Activated T-cell treated with anti-CD3 and anti-CD28 coated beads for 1 hour (primary cell): Measurements from ENCODE around the gene KCNJ4.

Experiments used
- DNase-seq: peaks from one replicate; pipeline ENCODE4 v3.0.0-alpha.2; 2020; ENCODE audit warnings: low read depth

The KCNJ4 gene

DNA sequence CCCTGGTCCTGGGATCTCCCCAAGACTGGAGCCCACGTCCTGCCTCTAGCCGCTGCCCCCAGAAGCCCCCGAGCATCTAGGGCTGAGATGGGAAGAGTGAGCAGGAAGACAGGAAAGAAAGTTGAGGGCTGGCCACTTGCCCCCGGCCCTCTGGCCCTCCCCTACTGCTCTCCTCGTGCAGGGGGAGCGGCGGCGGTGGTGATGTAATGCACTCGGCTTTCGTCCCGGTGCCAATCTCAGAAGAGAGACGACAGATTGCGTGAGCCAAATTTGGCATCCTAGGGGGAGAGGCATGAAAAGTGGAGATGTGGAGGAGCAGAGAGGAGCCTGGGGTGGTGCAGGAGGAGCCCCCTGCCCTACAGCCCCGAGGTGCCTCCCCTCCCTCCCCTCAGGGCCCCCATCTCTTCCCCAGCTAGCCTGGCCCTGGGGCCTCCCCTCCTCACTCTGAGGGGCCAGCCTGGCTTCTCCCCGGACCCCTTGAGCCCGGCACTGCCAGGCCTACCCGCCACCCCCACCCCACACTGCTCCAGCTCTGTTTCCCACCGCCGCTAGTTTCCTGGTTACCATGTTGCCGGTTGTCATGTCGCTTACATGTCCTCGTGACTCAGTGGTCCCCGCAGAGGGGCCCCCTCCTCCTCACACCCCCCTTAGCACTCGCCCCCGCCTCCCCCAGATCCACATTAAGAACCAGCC, 2.5 kb downstream of the KCNJ4 start:
- no peak for DNase-seq

DNA sequence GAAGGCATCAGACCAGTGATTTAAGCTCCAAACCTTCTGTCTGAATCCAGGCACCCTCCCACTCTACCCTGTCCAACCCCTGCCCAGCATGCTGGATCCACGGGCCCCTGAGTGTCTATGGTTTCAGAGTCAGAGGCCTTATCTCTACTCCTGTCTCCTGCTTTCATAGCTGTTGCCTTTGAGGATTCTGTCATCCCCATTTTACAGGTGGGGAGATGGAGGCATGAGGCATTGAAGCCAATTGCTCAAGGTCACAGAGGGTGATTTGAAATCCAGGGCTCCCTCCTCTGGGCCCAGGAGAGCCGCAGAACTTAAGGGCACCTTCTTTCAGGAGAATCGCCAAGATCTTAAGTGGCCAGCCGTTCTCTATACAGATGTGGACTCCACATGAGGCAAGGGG, 3.1 kb downstream of the KCNJ4 start:
- no peak for DNase-seq

DNA sequence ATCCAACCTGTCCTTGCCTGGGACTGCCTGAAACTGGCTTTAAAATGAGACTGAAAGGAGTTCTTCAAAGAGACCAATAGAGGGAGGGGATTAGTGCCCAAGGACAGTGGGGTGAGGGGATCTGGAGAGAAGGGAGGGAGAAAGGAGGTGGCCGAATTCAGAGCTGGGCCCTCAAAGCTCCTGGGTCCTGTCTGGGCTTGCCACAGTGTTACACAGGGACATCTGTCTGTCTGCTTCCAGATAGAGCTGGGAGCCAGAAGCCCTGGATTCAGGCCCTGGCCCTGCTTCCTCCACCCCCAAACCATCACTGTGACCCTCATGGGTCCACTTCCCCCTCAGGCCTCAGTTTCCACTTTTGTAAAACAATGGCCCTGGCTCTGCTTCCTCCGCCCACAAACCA, 3.6 kb downstream of the KCNJ4 start:
- DNase-seq = no peak

DNA sequence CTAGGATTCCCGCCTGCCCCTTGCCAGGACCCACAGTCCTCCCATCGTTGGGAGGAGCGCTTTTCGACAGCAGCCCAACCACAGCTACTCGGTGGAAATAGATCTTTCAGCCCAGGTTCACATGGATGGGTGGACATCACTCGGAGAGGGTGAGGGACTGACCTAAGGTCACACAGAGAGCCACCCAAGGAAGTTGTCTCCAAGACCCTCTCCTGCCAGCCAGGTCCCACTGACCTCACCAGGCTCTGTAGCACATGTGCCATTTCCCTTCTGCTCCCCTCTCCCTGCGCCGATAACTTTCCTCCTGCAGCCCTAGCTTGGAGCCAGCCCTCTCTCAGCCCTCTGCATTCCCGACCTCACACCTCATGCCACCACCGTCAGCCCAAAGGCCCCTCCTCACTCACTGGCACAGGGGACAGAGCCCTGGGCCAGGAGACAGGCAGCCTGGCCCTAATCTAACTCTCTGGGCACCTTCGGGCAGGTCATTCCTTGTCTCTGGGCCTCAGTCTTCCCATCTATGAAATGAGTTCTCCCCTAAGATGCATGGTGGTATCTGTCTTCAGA, 4.7 kb downstream of the KCNJ4 start:
- DNase-seq = no peak

DNA sequence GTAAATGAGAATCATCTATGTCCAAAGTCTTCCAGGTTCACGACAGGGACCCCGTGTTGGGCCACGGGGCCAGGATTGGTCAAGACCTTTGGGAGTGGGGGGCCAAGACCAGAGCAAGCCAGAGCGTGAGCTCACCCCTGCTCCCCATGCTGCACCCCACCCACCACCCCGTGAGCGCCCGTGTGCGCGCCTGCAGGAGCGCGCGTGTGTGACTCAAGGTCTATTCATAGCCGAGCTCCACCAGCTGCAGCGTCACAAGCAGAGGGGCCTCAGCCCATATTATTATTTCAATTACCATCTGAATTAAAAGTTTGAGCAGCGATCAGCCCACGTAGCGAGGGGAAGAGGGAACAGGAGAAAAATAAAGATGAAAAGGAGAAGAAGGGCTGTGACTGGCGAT, 5.2 kb downstream of the KCNJ4 start:
- no peak for DNase-seq

DNA sequence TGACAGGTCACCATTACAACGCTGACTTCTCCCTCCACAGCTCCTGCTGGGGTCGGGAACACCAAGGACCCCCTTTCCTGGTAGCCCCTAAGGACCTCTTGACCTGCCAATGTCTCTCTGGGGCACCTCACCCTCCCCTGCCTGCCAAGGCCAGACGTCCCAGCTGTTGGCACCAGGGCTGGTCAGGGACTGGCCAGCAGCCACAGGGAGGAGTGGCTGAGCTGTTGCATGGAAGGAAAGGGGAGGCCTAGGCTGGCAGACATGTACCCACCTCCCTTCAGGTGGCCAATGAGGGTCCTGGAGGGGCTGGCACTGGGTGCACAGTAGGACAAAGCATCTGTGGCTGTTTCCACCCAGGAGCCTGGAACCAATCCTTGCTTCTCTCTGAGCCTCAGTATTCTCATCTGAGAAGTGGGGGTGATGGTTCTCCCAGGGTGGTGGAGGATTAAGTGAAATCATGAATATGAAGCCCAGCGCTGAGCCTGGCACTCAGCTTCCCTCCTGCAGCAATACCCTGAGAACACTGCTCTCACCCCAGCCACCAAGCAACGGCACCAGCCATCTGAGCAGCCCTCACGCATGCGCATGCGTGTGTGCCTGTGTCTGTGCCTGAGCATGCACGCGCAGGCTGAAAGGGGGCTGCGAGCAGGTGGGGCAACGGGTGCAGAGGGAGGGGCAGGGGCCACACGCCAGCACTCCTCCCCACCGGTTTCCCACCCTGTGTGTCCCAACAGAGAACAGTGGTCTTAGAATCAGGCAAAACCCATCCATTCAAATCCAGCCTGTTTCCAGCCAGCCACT, 5.9 kb downstream of the KCNJ4 start:
- DNase-seq = no peak

DNA sequence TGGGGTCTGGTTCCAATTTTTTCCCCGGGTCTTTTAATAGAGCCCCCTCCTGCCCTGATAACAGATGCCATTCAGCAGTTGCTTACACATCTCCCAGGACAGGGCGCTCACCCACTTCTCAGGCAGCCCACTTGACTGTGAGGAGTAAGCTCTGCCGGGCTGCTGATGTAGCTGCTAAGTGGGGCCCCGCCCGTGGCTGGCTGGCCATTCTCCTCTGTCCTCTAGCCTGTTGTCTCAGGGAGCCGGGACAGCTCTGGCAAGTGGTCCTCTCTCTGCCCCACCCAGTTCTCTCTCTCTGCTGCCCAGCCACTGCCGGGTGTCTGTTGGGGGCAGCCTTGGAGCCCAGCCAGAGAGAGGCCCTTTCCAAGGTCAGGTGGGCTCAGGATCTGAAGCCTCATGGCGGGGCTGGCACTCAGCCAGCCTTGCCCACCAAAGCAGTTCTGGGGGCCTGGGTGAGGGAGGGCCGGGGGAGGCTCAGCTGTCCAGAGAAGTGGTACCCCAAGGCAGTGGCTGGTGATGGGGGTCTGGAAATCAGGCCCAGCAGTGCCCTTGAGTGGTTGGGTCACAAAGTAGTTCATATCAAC, 8.9 kb downstream of the KCNJ4 start:
- no peak for DNase-seq

DNA sequence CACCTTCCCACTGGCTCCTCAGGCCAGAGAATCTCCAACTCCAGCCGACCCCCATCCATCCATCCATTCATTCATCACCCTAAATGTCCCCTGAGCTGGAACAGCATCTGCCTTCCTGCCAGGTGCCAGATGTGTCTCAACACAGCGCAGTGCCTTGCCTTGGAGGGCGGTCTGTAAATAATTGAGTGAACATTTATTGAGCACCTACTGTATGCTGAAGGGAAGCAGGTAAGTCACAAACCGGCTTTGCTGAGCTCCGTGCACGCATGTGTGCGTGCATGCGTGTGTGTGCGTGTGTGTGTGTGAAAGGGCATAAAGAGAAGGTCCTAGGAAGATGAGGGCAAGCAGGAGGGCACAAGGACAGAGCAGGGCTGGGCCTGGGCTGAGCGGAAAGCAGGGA, 10.2 kb downstream of the KCNJ4 start:
- DNase-seq = no peak

DNA sequence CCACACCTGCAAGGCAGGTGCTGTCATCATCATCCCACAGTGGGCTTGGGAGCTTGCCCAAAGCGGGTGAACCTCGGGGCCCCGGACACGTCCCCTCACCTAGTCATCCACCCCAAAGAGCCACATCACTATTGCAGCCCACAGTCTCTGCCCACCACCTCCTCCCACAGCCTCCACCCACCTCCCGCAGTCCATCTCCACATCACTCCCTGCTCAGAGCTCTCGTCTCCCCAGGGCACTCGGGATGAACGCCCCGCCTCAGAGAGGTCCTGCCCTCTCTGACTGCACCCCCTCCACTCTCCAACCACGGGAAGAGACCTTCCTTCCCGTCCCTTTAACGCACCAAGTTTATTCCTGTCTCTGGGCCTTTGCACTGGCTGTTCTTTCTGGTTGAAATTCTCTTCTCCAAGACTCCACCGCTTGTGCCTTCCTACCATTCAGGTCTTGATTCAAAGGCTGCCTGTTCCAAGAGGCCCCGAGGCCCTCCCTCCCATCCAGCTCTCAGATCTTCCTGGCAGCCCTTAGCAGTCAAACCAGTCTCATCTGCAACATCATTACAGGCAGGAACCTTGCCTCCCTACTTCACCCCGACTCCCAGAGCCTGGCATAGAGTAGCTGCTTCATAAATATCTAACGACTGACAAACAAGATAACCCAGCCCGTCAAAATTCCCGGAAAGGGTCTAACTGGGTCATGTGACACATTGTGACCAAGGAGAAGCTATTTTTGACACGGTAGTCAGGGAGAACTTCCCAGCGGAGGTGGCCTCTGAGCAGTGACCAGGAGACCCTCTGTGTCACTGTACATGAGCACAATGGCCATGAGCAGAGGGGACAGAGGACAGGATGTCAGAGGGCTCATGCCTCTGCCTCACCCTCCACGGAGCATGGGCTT, 11.1 kb downstream of the KCNJ4 start:
- DNase-seq = no peak

DNA sequence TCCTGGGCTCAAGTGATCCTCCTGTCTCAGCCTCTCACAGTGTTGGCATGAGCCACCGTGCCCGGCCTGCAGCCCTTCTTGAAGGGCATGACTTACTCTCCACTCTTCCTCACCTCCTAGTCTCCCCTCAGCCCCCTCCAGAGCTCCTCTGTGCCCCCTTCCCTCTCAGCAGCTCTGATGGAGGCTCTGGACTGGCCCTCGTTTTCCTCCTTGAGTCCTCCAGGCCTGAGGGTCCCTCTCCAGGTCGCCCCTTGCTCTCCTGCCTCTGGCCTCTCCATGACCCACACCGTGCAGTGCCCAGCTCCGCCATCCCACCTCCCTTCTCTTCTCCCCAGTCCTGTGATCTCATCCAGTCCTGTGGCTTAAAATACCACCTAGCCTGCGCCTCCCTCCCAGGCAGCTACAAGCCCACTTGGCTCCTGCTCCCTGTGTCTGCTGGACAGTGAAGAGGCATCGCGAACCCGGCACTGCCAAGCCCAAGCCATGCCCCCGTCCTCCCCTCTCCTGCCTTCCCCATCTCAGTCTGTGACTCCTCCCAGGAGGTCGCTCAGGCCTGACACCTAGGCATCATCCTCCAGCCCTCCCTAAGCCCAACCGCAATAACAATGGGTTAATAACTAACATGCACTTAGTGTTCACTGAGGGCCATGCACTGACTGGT, 11.9 kb downstream of the KCNJ4 start:
- no peak for DNase-seq

DNA sequence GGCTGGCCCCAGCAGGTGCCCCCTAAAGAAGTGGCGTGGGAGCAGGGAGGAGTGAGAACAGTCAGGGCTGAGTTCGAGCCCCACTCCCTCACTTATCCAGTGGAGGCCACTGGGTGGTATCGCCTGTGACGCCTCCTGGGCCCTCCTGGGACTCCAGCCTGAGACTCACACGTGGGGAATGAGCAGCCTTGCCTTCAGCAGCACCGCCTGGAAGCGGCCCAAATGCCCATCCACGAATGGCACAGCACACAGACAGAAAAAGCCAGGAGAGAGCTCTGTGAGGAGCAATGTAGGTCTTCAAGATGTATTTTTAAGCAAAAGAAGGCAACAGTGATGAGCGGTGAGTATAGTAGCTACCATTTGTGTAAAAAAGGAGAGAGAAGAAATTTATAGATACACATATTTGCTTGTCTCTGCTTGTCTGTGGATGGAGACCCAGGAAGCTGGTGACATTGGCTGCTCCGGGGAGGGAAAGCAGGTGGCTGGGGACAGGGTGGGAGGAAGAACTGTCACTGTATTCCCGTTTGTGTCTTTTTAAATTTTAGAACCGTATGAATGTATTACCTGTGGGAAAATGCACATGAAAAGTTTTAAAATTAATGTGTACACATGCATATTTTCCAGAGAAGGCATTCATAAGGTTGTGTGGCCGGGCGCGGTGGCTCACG, 13.2 kb downstream of the KCNJ4 start:
- no peak for DNase-seq

DNA sequence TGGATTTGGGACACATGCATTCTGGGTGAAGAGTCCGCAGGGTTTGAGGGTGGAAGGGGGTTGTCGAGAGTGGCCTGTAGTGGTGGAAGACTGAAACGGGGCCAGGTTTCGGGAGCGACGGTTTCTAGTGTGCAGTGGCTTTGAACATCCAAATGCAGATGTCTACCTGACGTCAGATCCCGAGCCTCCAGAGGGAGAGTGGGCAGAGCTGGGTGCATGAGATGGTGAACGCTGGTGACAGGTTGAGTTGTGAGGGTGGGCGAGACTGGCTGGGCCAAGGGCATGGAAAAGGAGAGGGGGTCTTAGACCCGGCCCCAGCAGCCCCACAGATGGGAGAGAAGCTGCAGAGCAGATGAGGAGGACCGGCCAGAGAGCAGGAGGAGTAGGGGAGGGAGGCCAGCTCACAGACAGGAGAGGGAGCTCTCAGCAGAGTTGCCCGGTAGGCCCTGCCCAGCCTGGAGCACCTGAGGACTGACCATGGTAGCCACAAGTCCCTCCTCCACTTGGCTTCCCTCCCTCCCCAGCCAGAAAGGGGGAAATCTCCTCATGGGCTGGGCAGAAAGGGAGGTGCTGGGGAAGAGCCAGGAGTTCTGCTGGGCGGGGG, 14.2 kb downstream of the KCNJ4 start:
- DNase-seq = no peak

DNA sequence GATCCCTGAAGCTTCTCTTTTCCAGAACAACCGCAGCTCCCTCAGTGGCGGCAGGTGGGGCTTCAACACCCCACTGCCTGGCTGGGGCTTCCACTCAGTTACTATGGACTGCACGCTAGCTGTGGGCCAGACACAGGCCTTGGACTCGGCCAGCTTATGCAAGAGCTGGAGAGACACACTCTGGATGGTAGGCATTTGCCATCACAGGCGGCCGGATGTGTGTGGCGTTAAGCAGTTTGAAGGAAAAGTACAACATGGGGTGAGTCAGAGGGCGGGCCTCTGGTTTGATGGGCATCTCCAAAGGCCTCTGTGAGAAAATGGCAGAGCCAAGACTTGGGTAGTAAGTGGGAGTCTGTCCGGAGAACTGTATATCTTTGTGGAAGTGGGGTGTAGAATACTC, 17.6 kb downstream of the KCNJ4 start:
- no peak for DNase-seq

DNA sequence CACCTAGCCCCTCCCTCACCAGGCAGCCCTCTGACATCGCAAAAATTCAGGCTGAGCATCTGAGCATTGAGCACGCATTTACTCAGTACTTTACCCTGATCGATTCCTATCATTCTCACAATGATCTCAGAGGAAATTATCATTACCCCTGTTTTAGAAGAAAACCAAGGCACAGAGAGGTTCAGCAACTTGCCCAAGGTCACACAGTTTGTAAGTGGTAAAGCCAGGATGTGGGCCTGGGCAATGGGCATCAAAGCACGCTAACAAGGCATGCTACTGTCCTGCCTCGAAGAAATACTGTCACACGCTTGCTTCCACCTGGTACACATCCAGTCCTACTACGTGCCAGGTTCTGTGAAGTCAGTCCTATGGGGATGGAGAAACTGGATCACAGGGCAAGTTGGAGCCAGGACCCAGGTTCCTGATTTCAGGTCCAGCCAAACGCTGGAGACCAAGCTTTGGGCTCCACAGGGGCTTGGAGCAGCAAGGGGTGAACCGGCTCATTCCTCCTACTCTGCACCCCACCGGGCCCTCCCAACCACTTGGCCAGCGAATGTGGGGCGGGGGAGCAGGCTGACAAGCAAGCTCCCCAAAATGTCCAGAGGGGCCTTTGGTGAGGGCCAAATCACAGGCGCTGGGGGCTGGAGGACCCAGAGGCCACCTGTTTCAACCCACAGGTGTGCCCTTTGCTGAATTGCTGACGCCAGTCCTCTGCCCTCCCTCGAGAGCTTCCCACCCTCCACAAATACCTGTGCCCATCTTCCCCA, 18.2 kb downstream of the KCNJ4 start:
- DNase-seq = no peak

DNA sequence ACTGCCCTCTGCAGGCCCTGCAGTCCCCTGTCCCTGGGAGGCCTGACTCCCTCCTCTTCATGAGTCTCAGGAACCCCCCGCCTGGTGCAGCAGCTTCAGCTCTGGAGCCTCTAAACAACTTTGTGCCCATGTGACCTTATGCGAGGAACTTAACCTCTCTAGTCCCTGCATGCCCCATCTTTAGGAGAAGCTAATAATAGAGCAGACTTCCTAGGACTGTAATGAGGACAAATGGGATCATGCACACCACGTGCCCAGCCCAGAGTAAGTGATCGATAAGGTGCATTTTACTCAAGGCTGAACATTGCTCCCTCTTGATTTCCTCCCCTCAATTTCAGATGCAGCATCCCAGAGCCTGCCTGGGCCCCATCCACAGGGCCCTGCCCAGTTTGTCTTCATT, 19.0 kb downstream of the KCNJ4 start:
- no peak for DNase-seq

DNA sequence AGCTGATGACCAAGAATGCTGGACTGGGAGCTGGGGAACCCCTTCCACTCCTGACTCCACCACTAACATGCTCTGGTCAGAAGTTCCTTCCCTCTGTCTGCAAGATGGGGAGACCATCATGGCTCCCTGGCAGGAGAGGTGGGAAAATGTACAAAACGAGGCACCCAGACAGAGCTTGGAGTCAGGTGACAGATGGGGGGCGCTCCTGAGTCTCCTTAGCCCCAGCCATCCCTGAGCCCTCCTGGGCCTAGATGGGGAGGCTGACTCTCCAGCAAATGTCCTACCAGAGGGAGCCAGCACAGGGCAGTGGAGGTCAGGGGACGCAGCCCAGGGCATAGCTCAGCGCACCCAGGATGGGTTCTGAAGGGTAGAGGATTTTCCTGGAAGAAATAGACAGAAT, 20.0 kb downstream of the KCNJ4 start:
- DNase-seq = no peak

DNA sequence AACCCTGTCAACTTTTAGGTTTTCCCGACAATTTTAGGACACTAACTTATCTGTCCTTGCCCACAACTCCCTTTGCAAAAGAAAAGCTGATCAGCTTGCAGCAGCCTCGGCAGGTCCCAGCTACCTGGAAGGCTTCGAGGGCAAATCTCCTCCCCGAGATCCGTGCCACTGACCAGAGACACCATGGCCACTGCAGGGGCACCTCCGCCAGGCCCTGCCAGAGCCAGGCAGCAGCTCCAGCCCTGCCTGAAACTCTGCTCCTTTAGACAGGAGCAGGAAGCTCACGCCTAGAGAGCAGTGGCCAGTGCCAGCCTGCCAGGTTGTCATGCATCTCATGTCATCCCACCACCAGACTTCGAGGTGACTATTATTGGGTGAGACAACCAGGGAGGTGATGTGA, 21.1 kb downstream of the KCNJ4 start:
- DNase-seq = no peak

DNA sequence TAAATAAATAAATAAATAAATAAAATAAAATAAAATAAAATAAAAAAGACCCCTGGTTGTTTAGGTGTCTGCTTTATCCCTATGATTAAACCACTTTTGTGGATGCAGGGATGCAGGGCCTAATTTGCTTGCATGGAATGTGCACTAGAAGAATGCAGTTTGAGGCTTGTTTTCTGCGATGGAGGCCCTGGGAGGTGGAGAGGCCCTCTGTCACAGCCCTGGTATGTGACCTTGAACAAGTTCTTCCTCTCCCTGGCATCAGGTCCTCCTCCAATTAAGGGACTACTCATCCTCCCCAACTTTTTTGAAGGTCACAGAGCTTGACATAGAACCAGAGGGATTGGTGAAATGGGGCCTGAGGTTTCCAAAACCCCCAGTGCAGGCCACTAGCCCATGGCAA, 22.7 kb downstream of the KCNJ4 start:
- no peak for DNase-seq

DNA sequence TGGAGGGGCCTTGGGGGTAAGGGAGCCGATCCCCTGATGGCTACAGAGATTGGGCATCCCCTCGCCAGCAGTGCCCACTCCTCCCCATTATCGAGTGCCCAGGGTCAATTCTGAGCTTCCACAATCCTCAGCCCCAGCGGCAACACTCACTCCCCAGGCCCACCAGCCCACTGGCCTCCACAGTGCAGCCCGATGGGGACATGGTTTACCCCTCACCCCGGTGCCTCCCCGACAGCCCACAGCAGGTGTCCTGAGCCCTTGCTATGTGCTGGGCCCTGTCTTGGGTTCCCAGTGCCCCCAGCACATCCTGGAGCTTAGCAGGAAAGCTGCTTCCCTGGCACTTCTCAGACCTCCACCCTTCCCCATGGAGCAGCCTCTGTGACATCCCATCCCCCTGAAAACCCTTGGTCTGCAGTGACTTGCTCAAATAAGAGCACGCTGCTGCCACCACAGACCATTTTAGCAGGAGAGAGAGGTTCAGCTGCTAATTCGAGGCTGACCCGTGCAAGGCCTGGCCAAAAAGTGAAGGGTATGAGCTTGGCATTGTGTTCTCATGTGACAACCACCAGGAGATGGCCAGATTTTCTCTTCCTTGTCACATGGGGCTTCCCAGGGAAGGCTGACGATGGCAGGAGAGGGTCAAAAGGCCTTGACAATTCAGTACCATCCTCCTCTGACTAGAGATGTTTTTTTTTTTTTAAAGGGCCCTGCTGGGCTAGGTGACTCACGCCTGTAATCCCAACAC, 23.6 kb downstream of the KCNJ4 start:
- no peak for DNase-seq
